HL-60 (cell line): ENCODE results near the gene IFI44.

Experiments used
- GABPA ChIP-seq: IDR thresholded peaks from 2 replicates; pipeline ENCODE4 v1.6.1; 2012; ENCODE audit warnings: low read depth
- POLR2AphosphoS5 ChIP-seq: IDR thresholded peaks from 2 replicates; pipeline ENCODE4 v1.6.1; 2012; ENCODE audit warnings: low read depth
- SPI1 ChIP-seq: IDR thresholded peaks from 2 replicates; pipeline ENCODE4 v1.6.1; 2012; ENCODE audit warnings: low read depth, mild to moderate bottlenecking, borderline replicate concordance
- TF ChIP-seq, protein P1 (sequence below): IDR thresholded peaks from one replicate; pipeline ENCODE4 v1.5.1; 2011; ENCODE audit warnings: low read length, control low read depth, inconsistent platforms; ENCODE audit not compliant: insufficient read depth
- TF ChIP-seq, protein P2 (sequence below): IDR thresholded peaks from 2 replicates; pipeline ENCODE4 v1.6.1; 2012; ENCODE audit warnings: low read depth; ENCODE audit not compliant: insufficient replicate concordance

DNA sequence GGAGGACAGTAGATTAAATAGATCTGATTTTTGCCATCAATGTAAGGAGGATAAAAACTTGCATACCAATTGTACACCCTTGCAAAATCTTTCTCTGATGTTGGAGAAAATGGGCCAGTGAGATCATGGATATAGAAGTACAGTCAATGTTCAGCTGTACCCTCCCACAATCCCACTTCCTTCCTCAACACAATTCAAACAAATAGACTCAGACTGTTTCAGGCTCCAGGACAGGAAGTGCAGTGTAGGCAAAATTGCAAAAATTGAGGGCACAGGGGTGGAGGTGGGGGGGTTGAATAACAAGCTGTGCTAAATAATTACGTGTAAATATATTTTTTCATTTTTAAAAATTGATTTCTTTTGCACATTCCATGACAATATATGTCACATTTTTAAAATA lies 3.9 kb upstream of the IFI44 start:
- TF ChIP-seq, protein P1, sequence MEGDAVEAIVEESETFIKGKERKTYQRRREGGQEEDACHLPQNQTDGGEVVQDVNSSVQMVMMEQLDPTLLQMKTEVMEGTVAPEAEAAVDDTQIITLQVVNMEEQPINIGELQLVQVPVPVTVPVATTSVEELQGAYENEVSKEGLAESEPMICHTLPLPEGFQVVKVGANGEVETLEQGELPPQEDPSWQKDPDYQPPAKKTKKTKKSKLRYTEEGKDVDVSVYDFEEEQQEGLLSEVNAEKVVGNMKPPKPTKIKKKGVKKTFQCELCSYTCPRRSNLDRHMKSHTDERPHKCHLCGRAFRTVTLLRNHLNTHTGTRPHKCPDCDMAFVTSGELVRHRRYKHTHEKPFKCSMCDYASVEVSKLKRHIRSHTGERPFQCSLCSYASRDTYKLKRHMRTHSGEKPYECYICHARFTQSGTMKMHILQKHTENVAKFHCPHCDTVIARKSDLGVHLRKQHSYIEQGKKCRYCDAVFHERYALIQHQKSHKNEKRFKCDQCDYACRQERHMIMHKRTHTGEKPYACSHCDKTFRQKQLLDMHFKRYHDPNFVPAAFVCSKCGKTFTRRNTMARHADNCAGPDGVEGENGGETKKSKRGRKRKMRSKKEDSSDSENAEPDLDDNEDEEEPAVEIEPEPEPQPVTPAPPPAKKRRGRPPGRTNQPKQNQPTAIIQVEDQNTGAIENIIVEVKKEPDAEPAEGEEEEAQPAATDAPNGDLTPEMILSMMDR: no peak
- TF ChIP-seq GABPA (no peak), POLR2AphosphoS5 (no peak), SPI1 (peak; percentile 84)
- TF ChIP-seq, protein P2, sequence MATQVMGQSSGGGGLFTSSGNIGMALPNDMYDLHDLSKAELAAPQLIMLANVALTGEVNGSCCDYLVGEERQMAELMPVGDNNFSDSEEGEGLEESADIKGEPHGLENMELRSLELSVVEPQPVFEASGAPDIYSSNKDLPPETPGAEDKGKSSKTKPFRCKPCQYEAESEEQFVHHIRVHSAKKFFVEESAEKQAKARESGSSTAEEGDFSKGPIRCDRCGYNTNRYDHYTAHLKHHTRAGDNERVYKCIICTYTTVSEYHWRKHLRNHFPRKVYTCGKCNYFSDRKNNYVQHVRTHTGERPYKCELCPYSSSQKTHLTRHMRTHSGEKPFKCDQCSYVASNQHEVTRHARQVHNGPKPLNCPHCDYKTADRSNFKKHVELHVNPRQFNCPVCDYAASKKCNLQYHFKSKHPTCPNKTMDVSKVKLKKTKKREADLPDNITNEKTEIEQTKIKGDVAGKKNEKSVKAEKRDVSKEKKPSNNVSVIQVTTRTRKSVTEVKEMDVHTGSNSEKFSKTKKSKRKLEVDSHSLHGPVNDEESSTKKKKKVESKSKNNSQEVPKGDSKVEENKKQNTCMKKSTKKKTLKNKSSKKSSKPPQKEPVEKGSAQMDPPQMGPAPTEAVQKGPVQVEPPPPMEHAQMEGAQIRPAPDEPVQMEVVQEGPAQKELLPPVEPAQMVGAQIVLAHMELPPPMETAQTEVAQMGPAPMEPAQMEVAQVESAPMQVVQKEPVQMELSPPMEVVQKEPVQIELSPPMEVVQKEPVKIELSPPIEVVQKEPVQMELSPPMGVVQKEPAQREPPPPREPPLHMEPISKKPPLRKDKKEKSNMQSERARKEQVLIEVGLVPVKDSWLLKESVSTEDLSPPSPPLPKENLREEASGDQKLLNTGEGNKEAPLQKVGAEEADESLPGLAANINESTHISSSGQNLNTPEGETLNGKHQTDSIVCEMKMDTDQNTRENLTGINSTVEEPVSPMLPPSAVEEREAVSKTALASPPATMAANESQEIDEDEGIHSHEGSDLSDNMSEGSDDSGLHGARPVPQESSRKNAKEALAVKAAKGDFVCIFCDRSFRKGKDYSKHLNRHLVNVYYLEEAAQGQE: no peak
